GM21526 (cell line): ENCODE data around the gene ACAN.

Source experiments
- ATAC-seq: cut with Tn5 transposase; IDR thresholded peaks from one replicate; pipeline ENCODE4 v1.9.1; 2021; ENCODE audit warnings: moderate library complexity; ENCODE audit not compliant: unreplicated experiment, low FRiP score

Gene ACAN

DNA sequence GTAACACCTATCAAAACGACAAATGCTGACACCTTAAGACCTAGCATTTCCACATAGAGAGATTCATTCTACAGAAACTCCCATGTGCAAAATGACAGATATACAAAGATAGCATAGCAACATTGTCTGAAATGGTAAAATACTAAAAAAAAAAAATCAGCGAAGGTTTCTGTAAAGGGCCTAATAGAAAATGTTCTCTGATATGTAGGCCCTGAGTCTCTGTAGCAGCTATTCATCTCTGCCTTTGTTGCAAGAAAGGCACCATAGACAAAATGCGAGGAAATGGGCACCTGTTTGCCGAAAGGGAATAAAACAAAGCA is 110.6 kb downstream of the ACAN start:
- no peak for ATAC-seq

DNA sequence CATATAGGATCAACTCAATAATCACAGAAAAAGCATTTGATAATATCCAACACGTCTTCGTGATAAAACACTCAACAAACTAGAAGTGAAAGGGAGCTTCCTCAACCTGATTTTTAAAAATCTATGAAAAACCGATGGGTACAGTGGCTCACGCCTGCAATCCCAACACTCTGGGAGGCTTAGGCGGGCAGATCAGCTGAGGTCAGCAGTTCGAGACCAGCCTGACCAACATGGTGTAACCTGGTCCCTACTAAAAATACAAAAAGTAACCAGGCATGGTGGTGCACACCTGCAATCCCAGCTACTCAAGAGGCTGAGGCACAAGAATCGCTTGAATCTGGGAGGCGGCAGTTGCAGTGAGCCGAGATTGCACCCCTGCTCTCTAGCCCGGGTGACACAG is 112.1 kb downstream of the ACAN start:
- no peak for ATAC-seq

DNA sequence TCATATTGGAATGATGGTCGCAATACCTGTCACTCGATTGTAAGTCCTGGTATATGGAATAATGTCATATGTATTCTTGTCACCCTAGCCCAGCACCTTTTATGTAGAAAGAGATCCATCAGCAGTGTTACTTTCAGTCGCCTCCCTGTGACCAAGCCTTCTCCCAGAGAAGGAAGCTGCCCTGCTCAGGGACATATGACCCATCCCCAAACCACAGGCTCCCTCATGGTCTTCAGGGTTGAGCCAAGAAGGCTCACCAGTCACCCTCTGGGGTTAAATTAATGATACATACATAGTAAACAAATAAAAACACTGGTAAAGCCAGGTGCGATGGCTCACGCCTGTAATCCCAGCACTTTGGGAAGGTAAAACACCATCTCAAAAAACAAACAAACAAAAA is 114.5 kb downstream of the ACAN start:
- no peak for ATAC-seq

DNA sequence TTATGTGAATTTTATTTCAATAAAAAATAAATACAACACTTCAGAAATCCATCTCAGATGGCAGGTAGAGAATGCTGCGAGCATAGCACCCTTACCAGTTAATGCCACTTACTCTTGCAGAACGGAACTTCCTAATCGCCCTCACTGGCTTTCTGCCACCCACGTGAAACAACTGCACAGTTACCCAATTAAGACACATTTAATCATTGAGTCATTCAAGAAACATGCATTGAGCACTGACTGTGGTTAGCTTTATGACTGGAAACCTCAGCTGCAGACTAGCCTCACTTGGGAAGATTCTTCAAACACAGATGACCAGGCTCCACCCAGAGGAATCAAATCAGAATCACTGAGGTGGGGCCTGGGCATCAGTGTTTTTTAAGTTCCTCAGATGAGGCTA is 115.5 kb downstream of the ACAN start:
- no peak for ATAC-seq

DNA sequence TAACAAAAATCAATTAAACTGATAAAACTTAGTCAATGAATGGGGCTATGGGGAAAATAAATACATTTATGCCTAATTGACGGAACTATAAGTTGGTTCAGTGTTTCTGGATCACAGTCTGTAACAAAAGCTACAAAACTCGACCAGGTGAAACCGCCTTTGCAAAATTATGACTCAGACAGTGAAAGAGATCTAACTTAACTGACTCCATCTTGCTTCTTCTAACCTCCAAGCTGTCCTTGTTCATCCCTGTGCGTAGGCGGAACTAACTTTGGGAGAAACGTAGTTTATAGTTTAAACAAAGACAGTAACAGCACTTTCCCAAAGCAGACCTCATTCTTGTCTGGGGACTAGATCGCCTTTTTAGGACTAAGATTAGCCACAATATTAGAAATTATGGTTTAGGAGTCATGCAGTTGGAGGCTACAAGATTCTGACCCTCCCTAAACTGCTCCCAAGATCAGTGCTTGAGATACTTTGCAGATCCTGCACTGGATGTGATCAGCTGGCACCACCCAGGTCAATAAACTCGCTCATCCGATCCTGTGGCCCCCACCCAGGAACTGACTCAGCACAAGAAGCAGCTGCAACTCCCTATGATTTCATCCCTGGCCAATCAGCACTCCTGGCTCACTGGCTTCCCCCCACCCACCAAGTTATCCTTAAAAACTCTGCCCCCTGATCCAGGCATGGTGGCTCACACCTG is 117.1 kb downstream of the ACAN start:
- ATAC-seq: no peak

DNA sequence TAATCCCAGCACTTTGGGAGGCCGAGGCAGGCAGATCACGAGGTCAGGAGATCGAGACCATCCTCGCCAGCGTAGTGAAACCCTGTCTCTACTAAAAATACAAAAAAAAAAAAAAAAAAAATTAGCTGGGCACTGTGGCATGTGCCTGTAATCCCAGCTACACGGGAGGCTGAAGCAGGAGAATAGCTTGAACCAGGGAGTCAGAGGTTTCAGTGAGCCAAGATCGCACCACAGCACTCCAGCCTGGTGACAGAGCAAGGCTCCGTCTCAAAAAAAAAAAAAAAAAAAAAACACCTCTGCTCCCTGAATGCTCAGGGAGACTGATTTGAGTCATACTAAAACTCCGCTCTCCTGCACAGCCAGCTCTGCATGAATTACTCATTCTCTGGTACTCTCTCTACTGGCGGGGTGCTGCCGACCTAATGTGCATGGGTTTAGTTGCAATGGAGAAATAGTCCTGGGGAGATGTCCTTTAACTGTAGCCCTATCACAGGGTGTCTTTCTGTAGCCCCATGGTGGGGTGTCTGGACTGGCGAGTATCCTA is 117.7 kb downstream of the ACAN start:
- peak; percentile 79 for ATAC-seq
